NCI-H1694 (cell line): ENCODE measurements around the gene DHH.
"Not testable (repeated sequence)": the region's sequence is repeated elsewhere in the genome, so short reads cannot be mapped to it uniquely, and the experiment has no call there.

Experiments
- DNase-seq: peaks from one replicate; lab custom pipeline; 2025; lab: John Stamatoyannopoulos, UW

Gene DHH

DNA sequence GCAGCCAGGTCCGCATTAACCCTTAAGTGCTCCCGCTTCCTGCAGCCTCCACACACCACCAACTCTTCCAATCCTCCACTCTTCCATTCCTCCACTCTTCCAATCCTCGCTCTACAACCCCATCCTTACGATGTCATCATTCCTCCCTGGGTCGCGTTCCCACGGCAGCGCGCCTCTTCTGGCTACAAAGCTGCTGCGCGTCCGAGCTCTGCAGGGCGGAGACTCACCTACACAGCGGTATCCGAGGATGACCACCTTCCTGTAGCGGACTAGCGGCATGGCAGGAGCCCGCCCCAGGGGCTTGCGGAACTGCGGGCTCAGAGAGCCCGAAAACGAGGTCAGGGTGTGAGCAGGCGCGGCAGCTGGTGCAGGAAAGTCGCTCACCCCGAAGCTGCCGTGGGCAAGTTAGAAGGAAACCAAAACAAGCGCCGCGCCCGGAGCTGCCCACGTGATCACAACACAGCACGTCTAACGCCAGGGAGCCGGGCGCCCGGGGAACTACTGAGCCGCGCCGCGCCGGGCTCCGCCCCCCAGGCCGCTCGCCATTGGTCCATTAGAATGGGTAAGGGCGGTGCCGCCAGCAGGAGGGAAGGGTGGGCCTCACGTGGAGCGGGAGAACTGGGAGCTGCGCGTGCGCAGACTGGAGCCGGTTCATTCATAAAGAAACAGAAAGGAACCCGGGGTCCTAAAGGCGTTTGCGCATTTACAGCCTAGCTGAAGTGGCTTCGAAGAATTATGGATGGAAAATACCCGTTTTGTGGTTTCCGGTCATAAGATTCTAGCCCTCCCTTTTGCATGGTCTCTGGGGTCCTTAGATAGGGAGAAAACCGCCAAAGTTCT, 24.9 kb downstream of the DHH start, which contains the start of gene RHEBL1:
Gene RHEBL1 (minus strand): TSS at position 473 of the 840 bp plus-strand sequence. CDS start 194 bp downstream, at position 279.
- DNase-seq, result peak; percentile 95

DNA sequence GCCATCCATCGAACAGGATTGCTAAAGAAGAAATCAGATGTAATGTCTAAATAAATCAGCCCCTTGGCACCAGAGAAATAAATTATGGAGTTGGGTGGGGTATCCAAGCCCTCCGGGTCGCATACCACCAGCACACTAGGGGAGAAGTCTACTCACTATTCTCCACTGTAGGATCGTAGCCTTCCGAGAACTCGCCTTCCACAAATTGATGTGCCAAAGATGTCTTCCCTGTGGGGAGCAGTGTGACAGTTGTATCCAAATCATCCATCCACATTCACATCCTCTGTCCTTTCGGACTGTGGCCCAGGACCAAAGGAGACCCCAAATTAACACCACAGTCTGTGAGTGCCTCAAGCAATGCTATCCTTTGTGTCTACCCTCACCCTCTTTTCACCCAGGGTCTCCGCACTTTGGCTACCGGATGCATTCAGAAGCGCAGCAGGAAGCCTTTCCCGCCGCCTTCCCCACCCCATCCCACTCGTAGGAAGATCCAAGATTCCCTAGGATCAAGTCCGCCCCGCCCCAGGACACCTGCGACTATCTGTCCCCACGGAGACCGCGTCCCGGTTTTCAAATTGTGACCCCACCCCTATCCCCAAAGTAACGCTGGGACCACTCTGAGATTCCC, 25.6 kb downstream of the DHH start:
- DNase-seq, result no peak

DNA sequence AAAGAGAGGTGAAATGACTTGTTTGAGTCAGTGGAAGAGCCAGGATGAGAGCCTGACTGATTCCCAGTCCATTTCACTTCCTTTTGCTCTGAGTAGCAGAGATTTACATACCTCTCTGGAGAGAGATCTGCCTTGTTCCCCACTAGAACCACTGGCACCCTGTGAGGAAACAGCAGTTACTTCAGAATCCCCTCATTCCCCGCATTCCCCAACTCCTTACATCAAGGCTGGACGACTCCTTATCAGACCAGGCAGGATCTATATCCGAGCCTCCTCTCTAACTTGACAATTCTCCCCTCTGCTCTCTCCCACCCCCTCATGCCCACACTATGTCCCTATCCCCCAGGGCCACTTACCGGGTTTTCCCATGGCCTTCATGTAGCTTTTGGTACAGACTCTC, 28.5 kb downstream of the DHH start:
- DNase-seq, result no peak

DNA sequence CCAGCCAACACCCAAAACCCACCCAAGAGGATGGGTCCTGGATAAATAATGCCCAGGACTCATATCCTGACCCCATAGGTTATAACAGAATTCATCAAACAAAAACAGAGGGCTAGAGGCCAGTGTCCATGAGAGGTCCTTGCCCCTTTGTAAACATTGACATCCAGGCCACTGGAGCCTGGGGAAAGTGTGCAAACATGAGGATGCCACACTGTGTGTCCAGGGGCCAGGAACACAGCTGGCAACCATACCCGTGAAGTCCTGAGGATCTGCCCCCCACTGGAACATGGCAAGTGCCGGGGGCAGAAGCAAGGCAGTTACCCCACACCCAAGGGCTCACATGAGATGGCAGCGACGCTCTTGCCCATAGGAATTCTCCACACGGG, 29.8 kb downstream of the DHH start:
- no peak for DNase-seq

DNA sequence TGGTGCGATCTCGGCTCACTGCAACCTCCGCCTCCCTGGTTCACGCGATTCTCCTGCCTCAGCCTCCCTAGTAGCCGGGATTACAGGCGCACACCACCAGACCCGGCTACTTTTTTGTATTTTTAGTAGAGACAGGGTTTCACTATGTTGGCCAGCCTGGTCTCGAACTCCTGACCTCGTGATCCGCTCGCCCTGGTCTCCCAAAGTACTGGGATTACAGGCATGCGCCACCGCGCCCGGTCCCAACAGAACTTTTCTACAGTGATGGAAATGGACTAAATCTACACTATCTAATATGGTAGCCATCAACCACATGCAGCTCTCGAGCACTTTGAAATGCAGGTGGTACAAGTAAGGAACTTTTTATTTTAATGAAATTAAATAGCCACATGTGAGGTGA, 32.7 kb downstream of the DHH start:
- DNase-seq, result not testable (repeated sequence)

DNA sequence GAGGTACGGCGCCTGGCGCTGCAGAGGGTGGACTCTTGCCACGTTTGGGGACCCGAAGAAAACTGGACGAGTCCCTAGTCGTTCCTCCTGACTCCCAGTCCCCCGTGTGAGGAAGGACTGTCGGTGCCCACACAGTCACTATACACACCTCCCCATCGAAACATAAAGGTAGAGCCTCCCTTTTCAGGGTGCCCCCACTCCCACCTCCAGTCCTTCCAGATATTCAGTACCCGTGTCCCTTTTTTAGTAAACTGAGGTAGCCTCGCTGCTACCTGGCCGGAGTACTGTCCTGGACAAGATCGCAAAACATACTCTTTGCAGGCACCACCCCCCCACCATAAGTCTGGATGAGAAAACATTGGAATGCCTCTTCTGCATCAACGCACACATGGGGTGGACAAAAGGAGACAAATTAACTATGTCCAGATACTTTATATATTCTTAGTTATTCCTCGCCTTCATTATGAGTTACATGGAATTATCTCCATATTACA, 33.4 kb downstream of the DHH start:
- no peak for DNase-seq

DNA sequence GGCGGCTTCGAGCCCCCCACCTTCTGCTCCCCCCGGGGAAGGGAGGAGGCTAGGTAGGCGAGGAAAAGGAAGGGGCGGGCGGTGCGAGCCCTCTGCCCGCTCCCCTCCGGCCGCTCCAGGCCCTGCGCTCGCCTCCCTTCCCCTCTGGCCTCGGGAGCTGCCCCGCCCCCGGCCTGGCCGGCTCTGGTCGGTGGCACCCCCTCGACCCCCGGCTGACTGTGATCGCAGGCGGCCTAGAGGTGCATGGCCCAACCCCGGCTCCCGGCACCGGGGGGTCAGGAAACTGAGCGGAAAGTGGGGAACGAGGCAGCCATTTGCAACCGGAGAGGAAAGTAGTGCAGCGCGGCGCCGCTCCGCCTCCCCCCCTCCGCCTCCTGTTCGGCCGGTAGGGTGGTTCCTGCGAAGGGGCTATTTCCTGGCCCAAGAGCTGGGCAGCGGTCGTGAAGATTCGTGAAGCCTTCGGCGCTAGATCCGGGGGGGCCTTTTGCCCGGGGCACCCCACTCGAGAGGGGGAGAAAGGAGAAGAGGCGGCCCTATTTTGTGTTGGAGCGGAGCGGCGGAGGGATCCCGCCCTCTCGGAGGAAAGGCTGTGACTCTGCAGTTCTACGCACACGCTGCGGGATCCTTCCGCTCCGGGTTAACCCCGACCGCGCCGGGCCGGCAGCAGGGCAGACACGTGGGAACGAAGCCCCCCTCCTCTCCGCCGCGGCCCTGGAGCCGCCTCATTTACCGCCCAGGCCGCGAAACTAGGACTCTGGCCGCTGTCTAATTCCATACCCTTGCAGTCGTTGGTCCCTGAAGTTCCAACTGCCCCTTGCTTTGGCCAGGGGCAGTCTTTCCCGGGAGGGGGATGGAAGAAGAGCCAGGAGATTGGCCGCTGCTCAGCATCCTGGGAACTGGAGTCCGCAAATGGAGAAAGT, 34.1 kb downstream of the DHH start, which contains the start of gene KMT2D:
Gene KMT2D (minus strand): TSS at position 558 of the 920 bp plus-strand sequence. CDS start 5,470 bp downstream, outside the sequence.
- peak; percentile 72 for DNase-seq

DNA sequence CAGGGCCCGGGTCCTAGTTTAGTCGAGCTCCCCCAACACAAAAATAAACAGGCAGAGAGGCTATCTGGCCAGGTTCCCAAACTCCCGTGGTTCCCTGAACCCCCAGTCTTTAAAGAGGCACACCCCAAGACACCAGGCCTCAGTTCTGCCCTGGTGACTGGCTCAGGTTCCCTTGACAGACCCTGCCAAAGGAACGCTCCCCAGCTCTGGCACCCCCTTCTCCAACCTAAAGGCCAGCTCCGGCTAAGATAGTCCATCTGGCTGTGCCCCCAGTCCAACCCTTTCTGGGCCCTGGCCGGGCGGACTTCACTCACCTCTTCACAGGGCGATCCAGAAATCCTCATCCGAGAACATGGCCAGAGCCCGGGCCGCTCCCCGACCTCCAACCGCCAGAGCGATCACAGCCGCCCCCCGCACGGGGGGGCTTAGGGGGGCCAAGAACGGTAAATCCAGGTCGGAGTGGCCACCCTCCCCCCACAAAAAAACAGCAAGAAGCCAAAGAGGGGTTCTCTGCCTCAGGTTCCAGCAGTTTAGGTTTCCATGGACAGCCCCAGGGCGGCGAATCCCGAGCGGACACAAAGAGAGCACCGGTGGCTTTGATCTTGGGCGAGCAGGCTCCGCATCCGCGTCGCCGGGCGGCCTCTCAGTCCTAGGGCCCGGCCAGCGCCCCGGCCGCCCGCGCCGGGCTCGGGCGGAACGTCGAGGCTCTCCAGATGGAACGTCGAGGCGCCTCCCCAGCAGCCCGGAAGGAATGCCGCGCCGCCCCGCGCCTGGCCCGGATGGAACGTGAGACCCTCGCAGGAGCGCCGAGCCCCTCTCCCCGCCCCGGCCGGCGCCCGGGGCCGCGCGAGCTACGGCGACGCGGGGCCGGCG, 35.1 kb downstream of the DHH start:
- DNase-seq, result no peak

DNA sequence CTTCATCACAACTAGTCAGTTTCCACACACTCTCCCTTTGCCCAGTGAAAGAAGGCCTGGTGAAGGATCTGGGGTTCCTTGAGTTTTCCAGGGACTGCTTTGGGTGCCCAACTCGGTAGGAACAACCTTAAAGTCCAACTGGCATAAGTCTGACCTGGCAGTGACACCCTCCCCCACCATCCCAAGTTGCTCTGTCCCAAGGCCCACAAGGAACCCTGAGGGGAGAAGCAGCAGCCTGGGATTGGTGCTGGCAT, 35.6 kb downstream of the DHH start:
- no peak for DNase-seq

DNA sequence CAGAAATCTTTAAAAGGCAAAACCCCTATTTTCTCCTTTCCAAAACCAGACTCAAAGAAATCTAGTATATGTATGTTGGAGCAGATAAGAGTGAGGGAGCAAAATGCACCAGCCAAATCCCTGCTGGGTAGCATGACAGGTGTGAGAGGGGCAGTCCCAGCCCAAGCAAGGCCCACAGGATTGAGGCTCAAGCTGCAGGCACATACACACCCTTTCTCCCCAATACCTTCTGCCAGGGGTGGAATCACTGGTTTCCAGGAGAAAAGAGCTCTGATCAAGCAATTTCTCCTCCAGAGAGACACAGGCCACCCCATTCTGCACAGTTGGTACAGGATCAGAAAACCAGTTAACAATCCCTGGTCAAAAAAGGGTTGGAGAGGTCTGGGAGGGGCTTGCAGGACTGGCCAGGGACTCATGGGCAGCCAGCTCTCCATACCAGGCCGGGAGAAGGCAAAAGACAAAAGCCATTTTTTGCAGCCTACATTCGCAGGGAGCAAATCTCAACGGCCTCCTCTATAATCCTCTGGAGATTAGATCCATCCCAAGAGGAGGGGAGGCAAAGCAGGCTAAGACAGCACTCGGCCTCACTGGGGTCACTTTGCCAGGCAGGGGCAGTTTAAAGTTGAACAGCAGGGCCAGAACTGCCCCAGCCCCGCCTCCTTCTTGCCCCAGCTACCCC, 36.1 kb downstream of the DHH start:
- DNase-seq, result no peak

DNA sequence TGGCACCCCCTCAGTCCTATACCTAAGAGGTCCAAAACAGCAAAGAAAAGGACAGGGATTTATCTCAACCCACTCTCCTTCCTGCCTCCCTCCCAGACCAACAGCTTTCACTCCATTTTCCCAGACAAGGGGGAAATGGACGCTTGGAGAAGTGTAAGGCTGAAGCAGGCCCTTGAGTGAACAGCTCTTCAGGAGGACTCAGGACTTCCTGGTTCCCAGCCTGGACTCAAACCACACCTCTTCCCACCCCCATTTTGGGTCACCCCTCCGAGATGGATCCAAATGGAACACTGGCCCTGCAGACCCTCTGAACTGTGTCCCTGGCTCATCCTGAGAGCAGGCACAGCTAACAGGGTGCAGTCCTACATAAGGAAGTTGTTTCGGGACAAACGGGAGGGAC, 36.7 kb downstream of the DHH start:
- no peak for DNase-seq

DNA sequence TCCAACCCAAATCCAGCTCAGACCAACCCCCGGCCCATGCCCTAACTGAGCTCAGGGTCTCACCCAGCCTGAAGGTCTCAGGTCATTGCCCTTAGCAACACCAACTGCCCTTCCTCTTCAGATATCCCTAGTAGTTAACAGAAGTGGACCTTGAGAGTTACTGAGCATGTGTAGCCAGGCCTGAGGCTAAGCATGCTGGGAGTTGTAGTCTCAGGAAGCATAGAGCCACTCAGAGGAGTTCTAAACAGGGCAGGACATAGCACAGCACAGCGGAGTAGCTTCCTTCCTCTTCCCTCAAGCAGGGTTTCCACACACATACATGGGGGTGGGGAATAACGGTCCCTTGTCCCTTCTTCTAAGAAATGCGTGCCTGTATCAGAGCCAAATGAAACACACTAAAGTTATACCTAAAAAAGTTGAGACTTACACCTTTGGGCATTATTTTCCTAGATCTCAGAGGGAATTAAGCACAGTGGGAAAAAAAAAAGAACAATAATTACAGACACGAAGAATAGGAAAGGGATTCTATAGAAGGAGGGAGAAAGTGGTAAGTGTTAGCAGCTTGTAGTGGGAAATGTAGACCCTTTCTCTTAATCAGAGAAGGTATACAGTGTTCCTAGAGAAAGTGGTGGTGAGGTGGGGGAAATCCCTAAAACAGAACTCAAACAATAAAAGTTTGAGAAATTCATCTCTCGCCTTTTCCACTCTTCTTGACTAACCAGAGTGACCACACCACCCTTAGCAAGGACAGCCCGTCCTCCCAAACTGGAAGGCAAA, 38.4 kb downstream of the DHH start:
- no peak for DNase-seq

DNA sequence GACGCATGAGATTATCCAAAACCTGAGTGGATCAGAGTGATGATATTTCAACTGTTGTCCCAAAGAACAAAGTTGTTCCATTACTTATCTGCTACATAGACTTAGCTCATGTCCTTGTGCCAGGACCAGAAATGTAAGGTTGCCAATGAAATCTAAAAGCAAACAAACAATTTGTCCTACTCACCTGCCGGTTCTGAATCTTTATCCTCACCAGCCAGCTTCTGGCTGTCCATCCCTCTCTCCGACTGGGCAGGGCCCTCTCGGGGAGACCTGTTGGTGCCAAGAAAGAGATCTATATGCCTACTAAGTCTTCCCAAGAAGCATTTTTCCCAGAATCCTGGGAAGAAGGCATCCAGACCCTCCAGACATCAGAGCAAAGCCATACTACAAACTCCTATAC, 39.5 kb downstream of the DHH start:
- no peak for DNase-seq

DNA sequence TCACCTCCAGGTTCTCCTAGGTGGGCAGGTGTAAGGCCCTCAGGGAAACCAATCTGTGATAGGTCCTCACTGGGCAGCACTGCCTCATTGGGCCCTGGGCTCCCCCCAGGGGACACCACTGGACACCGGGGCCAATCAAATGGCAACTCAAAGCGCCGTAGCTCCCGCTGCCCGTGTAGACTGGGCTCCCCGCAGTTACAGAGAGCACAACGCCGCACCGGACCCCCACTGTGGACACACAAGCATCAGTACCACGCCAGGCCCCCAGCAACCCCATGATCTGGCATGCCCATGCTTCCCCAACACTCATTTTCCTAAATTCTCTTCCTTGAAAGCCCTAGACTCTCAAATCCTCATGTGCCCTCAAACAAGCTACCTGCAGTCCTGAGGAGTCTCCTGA, 40.1 kb downstream of the DHH start:
- no peak for DNase-seq

DNA sequence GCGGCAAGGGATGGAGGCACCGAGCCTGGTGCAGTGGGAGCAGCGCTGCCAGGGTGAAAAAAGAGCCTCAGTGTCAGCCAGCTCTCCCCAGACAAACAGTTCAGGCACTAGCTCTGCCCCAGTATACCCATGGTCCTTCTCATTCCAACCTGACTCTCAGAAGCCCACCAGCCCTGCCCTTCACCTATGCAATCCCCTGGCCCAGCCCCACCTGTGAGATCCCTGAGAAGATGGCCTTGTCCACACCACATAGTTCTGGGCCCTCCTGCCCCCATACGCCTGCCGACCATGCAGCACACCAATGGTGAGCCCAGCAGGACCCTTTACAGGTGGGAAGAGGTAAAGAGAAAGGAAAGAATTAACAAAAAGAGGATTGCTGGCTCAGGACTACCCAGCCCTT, 40.5 kb downstream of the DHH start:
- DNase-seq, result no peak

DNA sequence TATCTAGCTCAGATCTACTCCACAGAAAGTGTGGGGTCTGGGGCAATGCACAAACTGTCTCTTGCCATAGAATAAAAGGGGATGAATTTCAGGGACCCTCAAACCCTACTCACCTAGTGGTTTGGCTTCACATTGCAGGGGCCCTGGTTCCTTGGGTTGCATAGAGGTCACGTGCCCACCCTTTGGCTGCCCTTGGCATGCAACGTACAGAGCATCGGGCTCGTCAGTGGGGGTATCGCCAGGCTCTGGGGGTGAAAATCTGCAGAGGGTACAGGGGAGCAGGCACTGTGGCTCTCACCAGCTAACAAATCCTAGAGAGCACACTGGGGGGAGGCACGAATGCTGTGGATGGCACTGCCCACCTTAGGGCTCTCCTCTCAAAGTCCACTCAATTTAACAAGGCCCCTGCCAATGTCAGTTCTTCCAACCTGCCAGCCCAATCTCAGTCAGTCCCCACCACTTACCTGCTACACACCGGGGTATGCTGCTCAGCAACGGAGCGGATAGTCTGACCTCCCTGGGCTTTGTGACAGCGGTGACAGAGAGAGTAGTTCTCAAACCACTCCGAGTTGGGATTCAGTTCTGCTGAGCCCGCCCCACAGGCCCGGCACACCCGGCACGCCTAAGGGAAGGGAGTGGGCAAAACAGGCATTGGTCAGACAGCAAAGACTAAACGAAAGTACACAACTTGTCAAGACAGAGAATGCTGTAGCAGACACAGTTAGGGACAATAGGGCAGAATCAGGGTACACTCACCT, 42.0 kb downstream of the DHH start:
- DNase-seq, result no peak

DNA sequence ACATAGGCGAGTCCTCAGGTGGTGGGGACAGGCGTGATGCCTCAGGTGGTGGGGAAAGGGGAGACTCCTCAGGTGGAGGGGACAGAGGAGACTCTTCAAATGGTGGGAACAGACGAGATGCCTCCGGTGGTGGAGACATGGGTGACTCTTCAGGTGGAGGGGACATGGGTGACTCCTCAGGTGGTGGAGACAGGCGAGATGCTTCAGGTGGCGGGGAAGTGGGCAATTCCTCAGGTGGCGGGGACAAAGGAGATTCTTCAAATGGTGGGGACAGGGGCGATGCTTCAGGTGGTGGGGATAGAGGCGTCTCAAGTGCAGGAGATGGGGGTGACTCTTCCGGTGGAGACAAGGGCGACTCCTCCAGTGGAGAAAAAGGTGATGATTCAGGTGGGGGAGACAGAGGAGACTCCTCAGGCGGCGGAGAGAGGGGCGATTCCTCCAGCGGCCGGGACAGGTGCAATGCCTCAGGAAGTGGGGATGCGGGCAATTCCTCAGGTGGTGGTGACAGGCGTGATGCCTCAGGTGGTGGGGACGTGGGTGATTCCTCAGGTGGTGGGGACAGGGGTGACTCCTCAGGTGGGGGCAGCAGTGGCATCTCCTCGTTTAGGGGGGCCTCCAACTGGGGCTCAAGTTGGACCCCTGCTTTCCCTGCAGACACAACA, 42.7 kb downstream of the DHH start:
- DNase-seq, result no peak

DNA sequence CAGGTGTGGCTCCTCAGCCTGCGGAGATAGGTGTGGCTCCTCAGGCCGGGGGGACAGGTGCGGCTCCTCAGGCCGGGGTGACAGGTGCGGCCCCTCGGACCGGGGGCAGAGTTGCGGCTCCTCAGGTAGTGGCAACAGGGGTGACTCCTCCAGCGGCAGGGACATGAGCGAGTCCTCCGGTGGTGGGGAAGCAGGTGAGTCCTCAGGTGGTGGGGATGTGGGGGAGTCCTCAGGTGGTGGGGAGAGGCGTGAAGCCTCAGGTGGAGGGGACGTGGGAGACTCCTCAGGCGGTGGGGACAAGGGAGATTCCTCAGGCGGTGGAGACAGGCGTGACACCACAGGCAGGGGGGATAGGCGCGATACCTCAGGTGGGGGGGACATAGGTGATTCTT, 43.2 kb downstream of the DHH start:
- no peak for DNase-seq
